ENCODE data around the gene CRNN.

The CRNN gene

DNA sequence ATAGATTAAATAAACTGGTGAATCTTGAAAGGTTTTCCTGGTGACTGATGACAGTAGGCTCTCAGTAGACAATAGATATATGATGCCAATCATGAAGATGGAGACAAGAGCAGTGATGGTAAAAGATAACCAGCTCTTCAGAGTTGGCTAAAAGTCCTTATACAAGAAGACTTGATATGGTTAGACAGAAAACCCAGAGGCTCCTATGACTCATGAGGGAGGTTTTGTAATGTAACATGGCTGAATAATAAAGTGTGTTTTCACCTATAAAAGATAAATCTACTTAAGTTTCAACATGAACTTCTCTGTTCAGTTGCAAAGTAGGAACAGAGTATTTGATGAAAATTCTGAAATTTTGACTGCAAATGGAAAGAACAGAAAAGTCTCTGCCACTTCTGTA, 12.7 kb upstream of the CRNN start:
- no peak for DNase-seq (ENCODE audit: low read depth in 1 of 2, low spot score in 1 of 2)

DNA sequence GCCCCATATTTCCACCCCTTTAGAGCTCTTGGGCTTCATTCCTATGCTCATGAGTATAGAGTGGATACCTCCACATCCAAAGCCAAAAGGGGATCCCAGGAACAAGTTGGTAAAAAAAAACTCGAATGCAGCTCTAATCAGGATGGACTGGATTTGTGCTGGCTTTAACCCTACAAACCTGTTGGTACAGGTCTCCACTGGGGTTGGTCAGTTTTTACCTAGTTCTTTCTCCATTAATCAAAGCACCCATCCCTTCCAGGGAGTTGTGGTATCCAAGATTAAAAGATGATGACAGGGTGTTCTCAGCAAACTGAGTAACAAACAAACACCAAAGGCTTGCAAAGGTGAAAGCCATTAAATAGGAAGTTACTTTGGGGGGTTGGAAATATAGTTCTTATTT, 5.9 kb upstream of the CRNN start:
- no peak for DNase-seq (ENCODE audit: low read depth in 1 of 2, low spot score in 1 of 2)

DNA sequence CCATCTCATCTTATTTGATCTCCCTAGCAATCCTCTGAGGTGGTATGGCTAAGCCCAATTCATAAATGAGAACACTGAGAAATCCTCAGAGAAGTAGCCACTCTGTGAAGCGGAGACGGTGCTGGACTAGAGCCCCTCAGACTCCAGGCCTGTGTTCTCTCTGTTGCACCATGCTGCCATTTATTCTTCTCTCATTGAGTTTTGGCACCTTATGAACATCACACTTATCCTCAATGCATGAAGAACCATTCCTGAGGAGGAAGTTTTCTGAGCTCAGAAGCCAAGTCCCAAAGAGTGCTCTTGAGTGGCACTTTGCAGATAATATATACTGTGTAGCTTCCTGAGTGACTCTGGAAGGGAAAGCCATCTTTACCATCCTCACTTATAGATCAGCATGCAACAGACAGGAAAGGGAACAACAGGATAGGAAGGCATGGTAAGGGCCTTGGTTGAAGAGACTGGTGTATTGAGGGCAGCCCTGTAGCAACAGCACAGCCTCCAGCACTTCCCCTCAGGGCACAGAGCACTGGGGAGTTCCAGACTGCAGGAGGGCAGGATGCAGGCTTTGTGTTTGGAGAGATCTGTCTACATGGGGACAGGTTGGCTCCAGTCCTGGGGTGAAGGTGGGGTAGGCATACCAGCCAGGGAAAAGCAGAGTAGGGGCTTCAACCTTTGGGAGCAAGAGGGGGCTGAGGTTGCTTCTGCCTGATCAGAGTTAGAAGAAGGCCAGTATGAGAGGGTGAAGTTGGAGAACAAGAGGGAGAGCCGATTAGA, 1.6 kb upstream of the CRNN start:
- no peak for DNase-seq (ENCODE audit: low read depth in 1 of 2, low spot score in 1 of 2)

- no peak for DNase-seq (ENCODE audit: low read depth in 1 of 2, low spot score in 1 of 2)
Measured at GRCh38 chr1:152412756-152413155, 1.3 kb downstream of the CRNN start.

- no peak for DNase-seq (ENCODE audit: low read depth in 1 of 2, low spot score in 1 of 2)
Measured at GRCh38 chr1:152411134-152411533, 2.9 kb downstream of the CRNN start.

DNA sequence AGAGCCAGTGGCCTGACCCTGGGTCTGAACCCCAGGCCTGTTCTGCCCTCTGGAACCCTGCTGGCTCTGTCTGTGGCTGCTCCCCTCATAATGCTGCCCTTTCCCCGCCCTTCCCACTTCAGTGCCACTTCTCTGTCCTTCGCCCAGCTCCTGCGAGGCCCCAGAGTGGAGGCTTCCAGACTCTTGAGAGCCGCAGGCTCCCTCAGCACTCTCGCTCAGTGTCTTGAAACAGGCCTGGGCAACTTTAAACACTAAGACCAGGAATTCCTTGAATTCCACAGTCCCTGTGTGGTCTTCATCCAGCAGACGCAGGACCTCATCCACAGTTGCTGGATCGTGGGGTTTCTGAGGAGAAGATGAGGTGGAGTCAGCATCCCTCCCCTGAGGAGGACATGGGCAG, 3.5 kb downstream of the CRNN start:
- DNase-seq (ENCODE audit: low read depth in 1 of 2, low spot score in 1 of 2) = no peak

GRCh38 chr1:152410028-152410427, 4.0 kb downstream of the CRNN start:
- no peak for DNase-seq (ENCODE audit: low read depth in 1 of 2, low spot score in 1 of 2)

DNA sequence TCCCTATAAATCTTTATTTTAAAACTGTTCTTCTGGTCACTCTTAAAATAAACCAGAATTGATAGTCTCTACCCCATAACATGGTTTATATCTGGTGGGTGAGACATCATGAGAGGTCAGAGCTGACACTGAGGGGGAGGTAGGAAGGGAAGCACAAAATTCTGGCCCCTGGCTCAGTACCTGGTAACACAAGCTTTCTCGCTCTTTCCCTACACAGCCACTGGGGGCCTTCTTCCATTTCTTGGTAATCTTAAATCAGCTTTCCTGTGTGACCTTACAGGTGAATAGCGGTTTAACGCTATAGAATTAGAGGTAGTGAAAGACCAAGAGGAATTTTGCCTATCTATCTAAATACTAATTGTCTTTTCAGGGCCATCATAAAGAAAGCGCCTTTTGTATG, 5.4 kb downstream of the CRNN start:
- no peak for DNase-seq (ENCODE audit: low read depth in 1 of 2, low spot score in 1 of 2)

GRCh38 chr1:152398812-152399698, 15.0 kb downstream of the CRNN start:
- no peak for DNase-seq (ENCODE audit: low read depth in 1 of 2, low spot score in 1 of 2)

- no peak for DNase-seq (ENCODE audit: low read depth in 1 of 2, low spot score in 1 of 2)
Measured at GRCh38 chr1:152397474-152397873, 16.6 kb downstream of the CRNN start.

GRCh38 chr1:152394151-152394550, 19.9 kb downstream of the CRNN start:
- DNase-seq (ENCODE audit: low read depth in 1 of 2, low spot score in 1 of 2) = no peak

DNA sequence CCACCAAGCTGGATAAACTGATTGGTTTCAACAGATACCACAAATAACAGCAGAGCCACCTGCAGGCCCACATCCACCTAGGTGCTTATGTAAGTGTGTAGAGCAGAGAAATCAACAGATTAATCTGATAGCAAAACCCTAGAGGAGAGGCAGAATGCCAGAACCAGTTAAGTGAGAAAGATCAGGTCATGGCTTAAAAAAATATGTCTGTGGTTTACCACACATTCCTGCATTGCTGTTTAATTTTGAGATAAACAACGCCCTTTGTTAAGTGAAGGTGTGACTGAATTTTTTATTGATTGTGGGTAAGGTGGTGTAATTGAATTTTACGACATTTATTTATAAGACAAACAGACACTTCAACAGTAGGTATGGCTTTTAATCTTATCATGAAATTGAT, 21.2 kb downstream of the CRNN start:
- DNase-seq (ENCODE audit: low read depth in 1 of 2, low spot score in 1 of 2) = no peak

- DNase-seq (ENCODE audit: low read depth in 1 of 2, low spot score in 1 of 2) = no peak
Measured at GRCh38 chr1:152388889-152389288, 25.2 kb downstream of the CRNN start.

GRCh38 chr1:152386940-152387339, 27.1 kb downstream of the CRNN start:
- DNase-seq (ENCODE audit: low read depth in 1 of 2, low spot score in 1 of 2) = no peak

DNA sequence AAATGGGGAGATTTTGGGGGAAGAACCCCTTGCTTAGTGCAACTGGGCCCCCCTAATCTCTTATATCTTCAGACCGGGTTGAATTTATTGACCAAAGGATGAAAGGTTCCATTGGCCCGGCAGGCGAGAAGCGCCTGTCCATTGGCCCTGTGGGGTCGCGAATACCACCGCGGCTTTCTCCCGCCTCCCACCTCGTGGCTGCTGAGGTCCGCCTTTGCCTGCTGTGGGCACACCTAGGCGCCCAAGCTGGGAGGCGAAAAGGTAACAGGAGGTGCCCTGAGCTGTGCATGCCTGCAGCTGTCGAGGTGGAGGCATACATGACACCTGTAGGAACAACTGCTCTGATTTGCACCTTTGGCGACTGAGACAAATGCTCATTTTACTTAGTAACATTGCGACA, 33.1 kb downstream of the CRNN start:
- DNase-seq (ENCODE audit: low read depth in 1 of 2, low spot score in 1 of 2) = no peak

GRCh38 chr1:152374451-152374850, 39.6 kb downstream of the CRNN start:
- no peak for DNase-seq (ENCODE audit: low read depth in 1 of 2, low spot score in 1 of 2)

DNA sequence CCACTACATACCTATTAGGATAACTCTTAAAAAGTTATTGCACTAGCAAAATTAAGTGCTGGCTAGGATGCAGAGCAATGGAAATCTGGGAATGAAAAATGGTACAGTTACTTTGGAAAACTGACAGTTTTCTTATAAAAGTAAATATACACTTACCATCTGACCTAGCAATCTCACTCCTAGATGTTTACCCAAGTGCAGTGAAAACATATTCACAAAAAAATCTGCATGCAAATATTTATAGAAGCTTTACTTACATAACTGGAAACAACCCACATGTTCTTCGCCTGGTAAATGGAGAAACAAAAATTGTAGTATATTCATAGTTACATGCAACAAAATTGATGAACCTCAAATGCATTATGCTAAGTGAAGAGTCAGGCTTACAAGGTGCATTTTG, 41.4 kb downstream of the CRNN start:
- DNase-seq (ENCODE audit: low read depth in 1 of 2, low spot score in 1 of 2) = no peak

DNA sequence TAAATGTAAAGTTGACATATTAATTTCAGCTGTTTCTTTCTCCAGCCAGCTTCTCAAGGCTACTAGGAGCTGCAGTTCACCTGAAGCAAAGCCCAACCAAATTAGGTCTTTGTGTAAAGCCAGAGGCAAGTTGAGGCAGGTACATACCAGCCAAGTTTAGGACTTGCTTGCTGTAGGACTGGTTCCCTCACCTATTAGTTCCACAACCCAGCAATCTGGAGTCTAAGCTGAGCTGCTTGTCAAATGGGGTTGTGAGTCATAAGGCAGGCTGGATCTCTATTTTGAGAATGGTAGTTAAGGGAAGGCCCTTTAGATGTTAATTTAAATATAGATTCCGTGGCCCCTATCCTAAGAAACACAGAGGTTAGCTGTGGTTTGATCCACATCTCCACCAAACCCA, 46.6 kb downstream of the CRNN start:
- DNase-seq (ENCODE audit: low read depth in 1 of 2, low spot score in 1 of 2) = no peak

- no peak for DNase-seq (ENCODE audit: low read depth in 1 of 2, low spot score in 1 of 2)
Measured at GRCh38 chr1:152359906-152360305, 54.2 kb downstream of the CRNN start, which contains the start of gene FLG2. TSS of gene FLG2 (minus strand) at chr1:152360006. CDS start at chr1:152358884, 1,122 bp downstream.

Measured in activated CD4-positive, alpha-beta T cell treated with anti-CD3 and anti-CD28 coated beads, Interleukin-2, amount 50 U/mL, for 24 hours (primary cell).